H9 (cell line): ENCODE measurements around the gene PUS3. TPM values are rescaled to one million over a fixed set of nuclear protein-coding genes. Genes with fewer than 3 reads are reported as not detected.

Source experiments
- DNase-seq: peaks from one replicate; pipeline ENCODE4 v3.0.0-alpha.2; 2017
- H2AFZ ChIP-seq: one replicate; pipeline ENCODE4 v1.6.1; 2013; ENCODE audit warnings: mild to moderate bottlenecking, low read length, control low read depth, moderate library complexity
- H2AK5ac ChIP-seq: 2 replicates; pipeline ENCODE4 v1.6.1; 2013; ENCODE audit warnings: low read length, control low read depth, mixed read lengths; ENCODE audit not compliant: insufficient read length
- H2BK120ac ChIP-seq: one replicate; pipeline ENCODE4 v1.6.1; 2013; ENCODE audit warnings: low read depth, mild to moderate bottlenecking, low read length, control low read depth, inconsistent platforms; ENCODE audit not compliant: poor library complexity, severe bottlenecking
- H2BK12ac ChIP-seq: 2 replicates; pipeline ENCODE4 v1.6.1; 2013; ENCODE audit warnings: low read length, control low read depth, mixed read lengths, low read depth; ENCODE audit not compliant: insufficient read length
- H2BK15ac ChIP-seq: 2 replicates; pipeline ENCODE4 v1.6.1; 2013; ENCODE audit warnings: low read depth, low read length, control low read depth
- H2BK20ac ChIP-seq: one replicate; pipeline ENCODE4 v1.6.1; 2013; ENCODE audit warnings: low read depth, mild to moderate bottlenecking, low read length, control low read depth, inconsistent platforms; ENCODE audit not compliant: poor library complexity, severe bottlenecking
- H2BK5ac ChIP-seq: 2 replicates; pipeline ENCODE4 v1.6.1; 2013; ENCODE audit warnings: low read length, control low read depth, mixed read lengths; ENCODE audit not compliant: insufficient read length
- H3K14ac ChIP-seq: 2 replicates; pipeline ENCODE4 v1.6.1; 2013; ENCODE audit warnings: low read length, control low read depth; ENCODE audit not compliant: insufficient read depth
- H3K18ac ChIP-seq: 2 replicates; pipeline ENCODE4 v1.6.1; 2013; ENCODE audit warnings: low read depth, mild to moderate bottlenecking, mixed read lengths, low read length, control low read depth; ENCODE audit not compliant: insufficient read length
- H3K23ac ChIP-seq: 2 replicates; pipeline ENCODE4 v1.6.1; 2013; ENCODE audit warnings: low read length, control low read depth, mixed read lengths, low read depth; ENCODE audit not compliant: insufficient read length
- H3K23me2 ChIP-seq: 2 replicates; pipeline ENCODE4 v1.6.1; 2013; ENCODE audit warnings: low read depth, mild to moderate bottlenecking, mixed read lengths, low read length, control low read depth; ENCODE audit not compliant: insufficient read length, poor library complexity, severe bottlenecking
- H3K27ac ChIP-seq: 2 replicates; pipeline ENCODE4 v1.5.1; 2013; ENCODE audit warnings: low read length, control low read depth, mixed read lengths, low read depth; ENCODE audit not compliant: insufficient read length
- H3K27me3 ChIP-seq: 2 replicates; pipeline ENCODE4 v1.6.1; 2013; ENCODE audit warnings: low read length, control low read depth, inconsistent platforms; ENCODE audit not compliant: insufficient read depth
- H3K4ac ChIP-seq: 2 replicates; pipeline ENCODE4 v1.6.1; 2013; ENCODE audit warnings: low read depth, mild to moderate bottlenecking, control low read depth, inconsistent platforms, low read length, moderate library complexity
- H3K4me1 ChIP-seq: 2 replicates; pipeline ENCODE4 v1.6.1; 2013; ENCODE audit warnings: low read length, control low read depth, inconsistent platforms; ENCODE audit not compliant: insufficient read depth
- H3K4me2 ChIP-seq: 2 replicates; pipeline ENCODE4 v1.6.1; 2013; ENCODE audit warnings: low read length, control low read depth, mixed read lengths; ENCODE audit not compliant: insufficient read length, insufficient read depth
- H3K56ac ChIP-seq: 2 replicates; pipeline ENCODE4 v1.6.1; 2013; ENCODE audit warnings: low read depth, mild to moderate bottlenecking, mixed read lengths, low read length, control low read depth; ENCODE audit not compliant: insufficient read length
- H3K79me1 ChIP-seq: 2 replicates; pipeline ENCODE4 v1.6.1; 2013; ENCODE audit warnings: low read depth, mild to moderate bottlenecking, moderate library complexity, low read length, control low read depth, inconsistent platforms; ENCODE audit not compliant: insufficient read depth, poor library complexity, severe bottlenecking
- H3K79me2 ChIP-seq: 2 replicates; pipeline ENCODE4 v1.6.1; 2013; ENCODE audit warnings: low read length, control low read depth, inconsistent platforms; ENCODE audit not compliant: insufficient read depth
- H3K9ac ChIP-seq: 2 replicates; pipeline ENCODE4 v1.6.1; 2013; ENCODE audit warnings: low read length, control low read depth, mixed read lengths; ENCODE audit not compliant: insufficient read length; ENCODE audit errors: extremely low read depth
- H3K9me3 ChIP-seq: one replicate; pipeline ENCODE4 v1.6.1; 2013; ENCODE audit warnings: low read depth, low read length, inconsistent platforms; ENCODE audit not compliant: control insufficient read depth
- H3T11ph ChIP-seq: one replicate; pipeline ENCODE4 v1.6.1; 2013; ENCODE audit warnings: mild to moderate bottlenecking, low read length, control low read depth, inconsistent platforms
- H4K20me1 ChIP-seq: one replicate; pipeline ENCODE4 v1.6.1; 2013; ENCODE audit not compliant: control insufficient read depth, insufficient read length, insufficient read depth
- H4K5ac ChIP-seq: 2 replicates; pipeline ENCODE4 v1.6.1; 2013; ENCODE audit warnings: low read depth, mild to moderate bottlenecking, mixed read lengths, low read length, control low read depth; ENCODE audit not compliant: insufficient read length
- H4K8ac ChIP-seq: replicated peaks from 2 replicates; pipeline ENCODE4 v1.6.1; 2013; ENCODE audit warnings: low read length, control low read depth, mixed read lengths, low read depth; ENCODE audit not compliant: insufficient read length
- H4K91ac ChIP-seq: 2 replicates; pipeline ENCODE4 v1.6.1; 2013; ENCODE audit warnings: low read depth, mild to moderate bottlenecking, moderate library complexity, mixed read lengths, low read length, control low read depth; ENCODE audit not compliant: insufficient read length
- H3K27ac Mint-ChIP-seq, 3 experiments: 2 replicates in 2 of 3; 3 replicates in 1 of 3; pipeline ENCODE4 v1.8.0; 2020 to 2021; ENCODE audit warnings: mixed read lengths in 3 of 3, mild to moderate bottlenecking in 1 of 3, moderate library complexity in 1 of 3
- H3K27me3 Mint-ChIP-seq: 2 replicates; pipeline ENCODE4 v1.8.0; 2021; ENCODE audit warnings: low read depth, mild to moderate bottlenecking, moderate library complexity, mixed read lengths
- H3K36me3 Mint-ChIP-seq, 3 experiments: 2 replicates in 2 of 3; 3 replicates in 1 of 3; pipeline ENCODE4 v1.8.0; 2020 to 2021; ENCODE audit warnings: low read depth in 3 of 3, mixed read lengths in 3 of 3; ENCODE audit not compliant: insufficient read depth in 1 of 3
- H3K4me1 Mint-ChIP-seq, 2 experiments: 2 replicates each; pipeline ENCODE4 v1.8.0; 2020; ENCODE audit warnings: mixed read lengths in 2 of 2
- H3K4me3 Mint-ChIP-seq, 2 experiments: 2 replicates in 1 of 2; 3 replicates in 1 of 2; pipeline ENCODE4 v1.8.0; 2020 to 2021; ENCODE audit warnings: mild to moderate bottlenecking in 2 of 2, mixed read lengths in 2 of 2, moderate library complexity in 1 of 2
- H3K9me3 Mint-ChIP-seq, 2 experiments: 2 replicates in 1 of 2; 3 replicates in 1 of 2; pipeline ENCODE4 v1.8.0; 2020; ENCODE audit warnings: mild to moderate bottlenecking in 2 of 2, mixed read lengths in 2 of 2, moderate library complexity in 1 of 2
- WGBS: extraction: QIAGEN DNeasy Blood & Tissue Kit; methylation state at CpG from one replicate; pipeline ENCODE4 v1.1.7; 2013; ENCODE audit warnings: missing lambda C conversion rate, low lambda C conversion rate, mixed read lengths; ENCODE audit not compliant: insufficient read length; ENCODE audit errors: extremely low coverage; 5-methylcytosine and 5-hydroxymethylcytosine counted together
- total RNA-seq: library from RNA; stranded (reverse); gene quantifications from 2 replicates; pipeline ENCODE4 v1.2.1, GENCODE V29; 2021
- TF ChIP-seq, protein P1 (sequence below): fragments of 200-600 bp; sonication (generic); conservative IDR thresholded peaks from 3 replicates; pipeline ENCODE4 v1.8.0; 2021; ENCODE audit warnings: antibody characterized with exemption, mild to moderate bottlenecking

Gene PUS3
- total RNA-seq, 1 experiment from 2014 or later = 20.0 TPM

- Histone ChIP-seq H2BK5ac (no peak overlapping the region), H3K27ac (no peak overlapping the region), H2BK15ac (no peak overlapping the region), H3K23me2 (peaks cover 11% of the 10 kb centered on the region), H3K4ac (no peak overlapping the region), H3K9ac (no peak overlapping the region), H3K4me2 (peak overlapping the region; percentile 10), H2AFZ (no peak overlapping the region), H3K4me1 (no peaks in the 10 kb centered on the region; the same call in none of the 2 replicates), H3T11ph (no peak overlapping the region), H3K14ac (peak overlapping the region; percentile 80; the same call in 1 of the 2 replicates), H4K8ac (no peak overlapping the region), H3K27me3 (peaks cover 9% of the 10 kb centered on the region; the same call in 1 of the 2 replicates), H4K91ac (no peak overlapping the region), H3K23ac (no peak overlapping the region), H3K56ac (no peak overlapping the region), H2BK20ac (no peak overlapping the region), H2BK120ac (no peak overlapping the region), H4K20me1 (no peaks in the 10 kb centered on the region), H2AK5ac (no peak overlapping the region), H4K5ac (no peak overlapping the region), H3K9me3 (no peaks in the 10 kb centered on the region), H3K79me1 (no peaks in the 10 kb centered on the region), H3K18ac (peak overlapping the region; percentile 56), H3K79me2 (no peaks in the 10 kb centered on the region; the same call in 1 of the 2 replicates), H2BK12ac (no peak overlapping the region)
- TF ChIP-seq, protein P1, sequence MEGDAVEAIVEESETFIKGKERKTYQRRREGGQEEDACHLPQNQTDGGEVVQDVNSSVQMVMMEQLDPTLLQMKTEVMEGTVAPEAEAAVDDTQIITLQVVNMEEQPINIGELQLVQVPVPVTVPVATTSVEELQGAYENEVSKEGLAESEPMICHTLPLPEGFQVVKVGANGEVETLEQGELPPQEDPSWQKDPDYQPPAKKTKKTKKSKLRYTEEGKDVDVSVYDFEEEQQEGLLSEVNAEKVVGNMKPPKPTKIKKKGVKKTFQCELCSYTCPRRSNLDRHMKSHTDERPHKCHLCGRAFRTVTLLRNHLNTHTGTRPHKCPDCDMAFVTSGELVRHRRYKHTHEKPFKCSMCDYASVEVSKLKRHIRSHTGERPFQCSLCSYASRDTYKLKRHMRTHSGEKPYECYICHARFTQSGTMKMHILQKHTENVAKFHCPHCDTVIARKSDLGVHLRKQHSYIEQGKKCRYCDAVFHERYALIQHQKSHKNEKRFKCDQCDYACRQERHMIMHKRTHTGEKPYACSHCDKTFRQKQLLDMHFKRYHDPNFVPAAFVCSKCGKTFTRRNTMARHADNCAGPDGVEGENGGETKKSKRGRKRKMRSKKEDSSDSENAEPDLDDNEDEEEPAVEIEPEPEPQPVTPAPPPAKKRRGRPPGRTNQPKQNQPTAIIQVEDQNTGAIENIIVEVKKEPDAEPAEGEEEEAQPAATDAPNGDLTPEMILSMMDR = no peak
- peaks cover 9 to 23% (median 16%) of the 10 kb centered on the region in 3 experiments for H3K36me3 Mint-ChIP-seq
- peaks cover 33% of the 10 kb centered on the region for H3K27me3 Mint-ChIP-seq
- H3K4me1 Mint-ChIP-seq = peaks cover 10 to 16% of the 10 kb centered on the region in 2 experiments
- peaks cover 0 to 6% of the 10 kb centered on the region in 2 experiments; a peak in 1 of 5 replicates for H3K9me3 Mint-ChIP-seq
- H3K27ac Mint-ChIP-seq = no peak overlapping the region
- WGBS = no CpG with 5 or more reads among the region's 11 CpGs
- no peak for DNase-seq
- H3K4me3 Mint-ChIP-seq = peak overlapping the region; percentile 75 to 97
Measured at GRCh38 chr11:125904678-125905077, 1.7 kb upstream of the PUS3 start.
